AG04450 (cell line): ENCODE measurements around the gene ZNF638. TPM values are rescaled to one million over a fixed set of nuclear protein-coding genes. Genes with fewer than 3 reads are reported as not detected.
A peak's percentile ranks its signal among the peaks of the same experiment; 100 is the strongest.

Experiments
- CTCF ChIA-PET: fragments of 300-600, 350-600 bp; formaldehyde crosslinking; extraction: SDS; loops from one replicate; lab custom pipeline; 2022; ENCODE audit warnings: antibody characterized with exemption, inconsistent platforms; lab: Charles Lee
- POLR2A ChIA-PET: fragments of 350-600 bp; formaldehyde crosslinking; extraction: SDS; loops from one replicate; lab custom pipeline; 2021; ENCODE audit warnings: antibody characterized with exemption, inconsistent platforms; lab: Yijun Ruan, JAX
- DNase-seq: peaks from one replicate; pipeline ENCODE4 v3.0.0-alpha.2; 2011; ENCODE audit warnings: low read depth, low spot score
- H3K27ac ChIP-seq: one replicate; pipeline ENCODE4 v1.5.1; 2012; ENCODE audit warnings: low read depth, low read length, control low read depth
- H3K27me3 ChIP-seq: one replicate; pipeline ENCODE4 v1.6.0; 2012; ENCODE audit warnings: low read length; ENCODE audit not compliant: control insufficient read depth, insufficient read depth
- H3K4me3 ChIP-seq: 2 replicates; pipeline ENCODE4 v1.5.1; 2011; ENCODE audit warnings: mild to moderate bottlenecking, low read depth, low read length, control low read depth
- H3K9me3 ChIP-seq: 2 replicates; pipeline ENCODE4 v1.5.1; 2012; ENCODE audit warnings: low read length; ENCODE audit not compliant: control insufficient read depth, insufficient read depth
- CTCF ChIP-seq: IDR thresholded peaks from 2 replicates; pipeline ENCODE4 v1.5.1; 2011; ENCODE audit warnings: low read depth, low read length, control low read depth, inconsistent platforms
- polyA minus RNA-seq: library from RNA; depleted of rRNA, polyadenylated mRNA; stranded (reverse); fragments of >200 nt; gene quantifications from 2 replicates; pipeline ENCODE4 v1.2.3, GENCODE V29; 2011; rRNA and poly(A)+ RNA removed
- polyA plus RNA-seq: library from polyadenylated mRNA; depleted of rRNA; stranded (reverse); fragments of >200 nt; gene quantifications from 2 replicates; pipeline ENCODE4 v1.2.3, GENCODE V29; 2011; rRNA removed

ZNF638 gene
- polyA plus RNA-seq (75.3 and 105 TPM in 2 replicates), polyA minus RNA-seq (125 and 171 TPM in 2 replicates)

GRCh38 chr2:71331581-71332434 is at the start of gene ZNF638:
Gene ZNF638 (plus strand): TSS chr2:71331782. CDS start chr2:71348955, 17,173 bp downstream.
- H3K9me3 ChIP-seq, result no peaks in the 10 kb centered on the region; the same call in 1 of the 2 replicates
- peak; percentile 67 for TF ChIP-seq CTCF
- POLR2A ChIA-PET, result interaction anchor here (0.6 to 1.8 kb wide), 13 partner anchors 16 to 1941 kb away, joined by 3 to 10 read pairs (median 4); partner anchors contain the start of genes MCEE and NAGK
- peaks cover 2% of the 10 kb centered on the region for H3K27me3 ChIP-seq
- peak; percentile 78 for DNase-seq
- H3K4me3 ChIP-seq, result peak within 1 kb of the TSS; percentile 98
- CTCF ChIA-PET, result interaction anchor here (0.6 to 7.1 kb wide), 90 partner anchors 8 to 1735 kb away, joined by 3 to 95 read pairs (median 6); partner anchors contain the start of genes DYSF and NAGK
- peak within 1 kb of the TSS; percentile 80 for H3K27ac ChIP-seq

DNA sequence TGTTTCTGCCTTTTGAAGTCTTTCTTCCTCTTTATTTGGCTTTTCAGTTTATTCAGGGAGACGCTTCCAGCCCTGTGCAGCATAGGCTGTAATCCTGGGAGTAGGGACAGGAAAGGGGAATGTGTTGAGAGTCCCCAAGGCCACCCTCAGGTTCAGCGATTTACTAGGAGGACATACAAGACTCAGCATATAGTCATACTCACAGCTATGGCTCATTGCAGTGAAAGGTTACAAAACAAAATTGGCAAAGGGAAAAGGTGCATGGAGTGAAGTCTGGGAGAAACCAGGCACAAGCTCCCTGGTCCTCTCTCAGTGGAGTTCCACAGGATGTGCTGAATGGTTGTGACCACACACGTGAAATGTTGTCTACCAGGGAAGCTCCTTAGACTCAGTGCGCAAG is 49.6 kb upstream of the ZNF638 start:
- no peaks in the 10 kb centered on the region; the same call in 1 of the 2 replicates for H3K9me3 ChIP-seq
- H3K27me3 ChIP-seq, result peaks cover 32% of the 10 kb centered on the region
- no peak overlapping the region for H3K27ac ChIP-seq
- no peak overlapping the region for H3K4me3 ChIP-seq
- no peak for TF ChIP-seq CTCF
- ChIA-PET POLR2A (no interaction called here), CTCF (interaction anchor here (0.8 to 4.6 kb wide), 3 partner anchors 18 to 333 kb away, joined by 4 to 31 read pairs (median 4); partner anchors contain the start of gene ZNF638)
- no peak for DNase-seq

- ChIA-PET POLR2A (no interaction called here), CTCF (interaction anchor here (4.6 kb wide), 1 partner anchor 17 kb away, joined by 31 read pairs; no protein-coding TSS in a partner anchor)
- no peak for DNase-seq
Measured at GRCh38 chr2:71282493-71282892, 49.1 kb upstream of the ZNF638 start.

DNA sequence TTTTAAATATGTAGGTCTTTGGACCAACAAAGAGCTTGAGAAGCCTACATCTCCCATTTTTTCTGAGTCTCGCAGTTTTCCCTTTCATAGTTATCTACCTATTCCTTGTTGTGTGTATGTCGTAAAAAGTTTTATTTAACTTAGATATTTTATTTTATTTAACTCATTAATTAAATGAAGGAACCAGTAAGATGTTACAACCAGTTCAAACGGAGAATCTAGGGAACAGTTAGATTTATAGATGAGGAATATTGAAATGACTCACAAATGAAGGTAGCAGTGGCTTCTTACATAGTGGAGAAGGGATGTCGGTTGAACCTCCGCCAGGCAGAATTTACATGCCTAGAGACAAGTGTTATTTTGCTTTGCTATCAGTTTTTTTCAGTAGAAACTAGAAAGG is 48.5 kb upstream of the ZNF638 start:
- POLR2A ChIA-PET, result no interaction called here
- no peak for TF ChIP-seq CTCF
- no peak overlapping the region for H3K4me3 ChIP-seq
- DNase-seq, result no peak
- CTCF ChIA-PET, result interaction anchor here (0.9 to 4.6 kb wide), 4 partner anchors 17 to 228 kb away, joined by 3 to 31 read pairs (median 4); partner anchors contain the start of gene ZNF638
- no peak overlapping the region for H3K27ac ChIP-seq
- H3K9me3 ChIP-seq, result no peaks in the 10 kb centered on the region
- peaks cover 26% of the 10 kb centered on the region for H3K27me3 ChIP-seq

More at GRCh38 chr2:71282493-71282892, 49.1 kb upstream of the ZNF638 start:
- Histone ChIP-seq H3K9me3 (no peaks in the 10 kb centered on the region), H3K4me3 (no peak overlapping the region), H3K27me3 (peaks cover 28% of the 10 kb centered on the region), H3K27ac (no peak overlapping the region)
- no peak for TF ChIP-seq CTCF
